Lung (tissue), 12 donors: Measurements from ENCODE around the gene PKD1. TPM values are rescaled to one million over a fixed set of nuclear protein-coding genes. Genes with fewer than 3 reads are reported as not detected.

Source experiments
- ATAC-seq: fragments of 200-7000 bp; cut with Tn5 transposase; one replicate; pipeline ENCODE4 v1.9.1; 2020; ENCODE audit warnings: moderate number of reproducible peaks; ENCODE audit not compliant: insufficient read depth, low FRiP score
- DNase-seq, 3 donors: peaks; one replicate each; pipeline ENCODE4 v3.0.0-alpha.2; 2013 to 2017
- H3K27ac ChIP-seq, 2 donors: one replicate each; pipeline ENCODE4 v1.5.1; 2013; ENCODE audit warnings: mild to moderate bottlenecking in 2 of 2, moderate library complexity in 2 of 2, control low read depth in 1 of 2, inconsistent platforms in 1 of 2, low read depth in 1 of 2, low read length in 1 of 2
- H3K27me3 ChIP-seq, 3 donors: one replicate each; pipeline ENCODE4 v1.5.1; 2013; ENCODE audit warnings: low read length in 2 of 3; ENCODE audit not compliant: control insufficient read depth in 3 of 3, insufficient read depth in 3 of 3
- H3K36me3 ChIP-seq, 4 donors: one replicate each; pipeline ENCODE4 v1.5.1; 2013; ENCODE audit warnings: low read length in 4 of 4, mild to moderate bottlenecking in 1 of 4, moderate library complexity in 1 of 4; ENCODE audit not compliant: control insufficient read depth in 4 of 4, insufficient read depth in 4 of 4
- H3K4me1 ChIP-seq, 5 donors: one replicate each; pipeline ENCODE4 v1.5.1; 2013; ENCODE audit warnings: low read length in 5 of 5, mild to moderate bottlenecking in 2 of 5, moderate library complexity in 1 of 5; ENCODE audit not compliant: control insufficient read depth in 5 of 5, insufficient read depth in 5 of 5
- H3K4me3 ChIP-seq: one replicate; pipeline ENCODE4 v1.5.1; 2013; ENCODE audit warnings: mild to moderate bottlenecking, control low read depth, moderate library complexity
- H3K9ac ChIP-seq, 2 donors: one replicate each; pipeline ENCODE4 v1.5.1; 2013; ENCODE audit warnings: low read length in 2 of 2, control low read depth in 1 of 2; ENCODE audit not compliant: insufficient read depth in 1 of 2
- H3K9me3 ChIP-seq, 4 donors: one replicate each; pipeline ENCODE4 v1.5.1; 2013; ENCODE audit warnings: low read length in 3 of 4, mild to moderate bottlenecking in 1 of 4, moderate library complexity in 1 of 4; ENCODE audit not compliant: control insufficient read depth in 4 of 4, insufficient read depth in 3 of 4
- CTCF ChIP-seq: IDR thresholded peaks from 2 replicates; pipeline ENCODE4 v1.5.1; 2012; ENCODE audit warnings: mild to moderate bottlenecking; ENCODE audit errors: control extremely low read depth, extremely low read depth
- WGBS, 2 donors: extraction: QIAGEN DNeasy Blood & Tissue Kit; methylation state at CpG; one replicate each; pipeline ENCODE4 v1.1.7; 2013; 5-methylcytosine and 5-hydroxymethylcytosine counted together
- polyA plus RNA-seq, 2 donors: library from polyadenylated mRNA; stranded (reverse); fragments of 200-250 nt; gene quantifications; one replicate each; pipeline ENCODE4 v1.2.1, GENCODE V29; 2013
- total RNA-seq, 2 donors: library from RNA; depleted of rRNA in 1 of 2; stranded (reverse); fragments of >200 nt in 1 of 2; gene quantifications; one replicate each; pipeline ENCODE4 v1.2.1, GENCODE V29; 2014 to 2021
- donor health status: control.
- donor health status: control.
- donor health status: Bipolar disorder and iron deficiency.
- donor health status: healthy.
- donor health status: DM: yes; HTN: yes; CAD: no.

The PKD1 gene
- total and polyA plus RNA-seq, 4 donors: 39.1 to 128 (median 64.6) TPM

DNA sequence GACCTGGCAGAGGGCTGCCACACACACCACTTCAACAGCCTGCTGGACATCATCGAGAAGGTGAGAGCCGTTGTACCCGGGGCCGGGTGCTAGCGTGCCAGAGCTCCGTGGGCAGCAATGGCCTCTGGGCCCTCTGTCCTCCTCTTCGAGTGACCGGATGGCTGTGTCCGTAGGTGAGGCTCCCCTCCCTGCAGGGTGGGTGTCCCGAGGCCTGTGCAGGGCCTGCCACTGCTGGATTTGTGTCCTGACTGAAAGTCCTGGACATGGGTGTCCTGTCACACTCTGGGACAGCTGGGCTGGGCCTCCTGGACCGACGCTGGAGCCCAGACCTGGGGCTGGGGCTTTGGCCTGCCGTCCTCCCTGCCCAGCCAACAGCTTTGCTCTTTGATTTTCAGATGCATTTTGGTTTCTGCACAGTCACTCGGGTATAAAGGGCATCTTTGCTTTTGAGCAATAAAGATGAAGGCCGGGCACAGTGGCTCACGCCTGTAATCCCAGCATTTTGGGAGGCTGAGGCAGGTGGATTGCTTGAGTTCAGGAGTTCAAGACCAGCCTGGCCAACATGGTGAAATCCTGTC, 71.2 kb downstream of the PKD1 start:
- TF ChIP-seq CTCF: no peak
- Histone ChIP-seq H3K27ac (no peak overlapping the region), H3K9ac (no peak overlapping the region), H3K9me3 (no peaks in the 10 kb centered on the region), H3K27me3 (no peaks in the 10 kb centered on the region), H3K4me1 (no peaks in the 10 kb centered on the region), H3K36me3 (peaks cover 7 to 66% (median 36%) of the 10 kb centered on the region in 4 donors), H3K4me3 (no peak overlapping the region)
- 94 to 96% methylated on average over 16 of the region's 16 CpGs for WGBS, 2 donors
- ATAC-seq (no peak), DNase-seq (no peak)

GRCh38 chr16:2063861-2064260, 71.8 kb downstream of the PKD1 start:
- Histone ChIP-seq H3K27ac (no peak overlapping the region), H3K4me1 (no peaks in the 10 kb centered on the region), H3K9me3 (no peaks in the 10 kb centered on the region), H3K36me3 (peaks cover 7 to 64% (median 35%) of the 10 kb centered on the region in 4 donors), H3K27me3 (no peaks in the 10 kb centered on the region), H3K4me3 (no peak overlapping the region), H3K9ac (no peak overlapping the region)
- 92 to 93% methylated on average over 22 to 25 of the region's 25 CpGs for WGBS, 2 donors
- TF ChIP-seq CTCF: no peak
- ATAC-seq (no peak), DNase-seq (no peak)

DNA sequence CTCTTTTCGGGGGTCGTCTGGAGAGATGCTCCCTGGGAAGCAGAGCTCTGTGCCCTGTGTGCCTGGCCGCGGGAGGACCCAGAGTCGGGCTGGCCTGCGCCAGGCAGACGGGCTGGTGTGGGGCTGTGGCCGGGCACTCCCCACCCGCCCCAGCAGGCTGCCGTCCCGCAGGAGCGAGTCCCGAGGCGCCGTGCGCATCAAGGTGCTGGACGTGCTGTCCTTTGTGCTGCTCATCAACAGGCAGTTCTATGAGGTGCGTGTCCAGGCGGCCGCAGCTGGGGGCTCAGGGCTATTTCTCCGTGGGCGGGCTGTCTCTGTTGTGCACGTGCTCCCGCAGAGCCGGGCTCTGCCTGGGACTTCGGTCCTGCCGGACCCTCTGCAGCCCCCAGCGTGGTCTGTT, 72.9 kb downstream of the PKD1 start:
- Histone ChIP-seq H3K9ac (no peak overlapping the region), H3K9me3 (no peaks in the 10 kb centered on the region), H3K4me3 (no peak overlapping the region), H3K27me3 (no peaks in the 10 kb centered on the region), H3K27ac (no peak overlapping the region), H3K4me1 (no peaks in the 10 kb centered on the region), H3K36me3 (peaks cover 7 to 68% (median 39%) of the 10 kb centered on the region in 4 donors)
- WGBS, 2 donors: 95 to 98% methylated on average over 28 of the region's 28 CpGs
- DNase-seq (no peak), ATAC-seq (no peak)
- TF ChIP-seq CTCF: no peak

DNA sequence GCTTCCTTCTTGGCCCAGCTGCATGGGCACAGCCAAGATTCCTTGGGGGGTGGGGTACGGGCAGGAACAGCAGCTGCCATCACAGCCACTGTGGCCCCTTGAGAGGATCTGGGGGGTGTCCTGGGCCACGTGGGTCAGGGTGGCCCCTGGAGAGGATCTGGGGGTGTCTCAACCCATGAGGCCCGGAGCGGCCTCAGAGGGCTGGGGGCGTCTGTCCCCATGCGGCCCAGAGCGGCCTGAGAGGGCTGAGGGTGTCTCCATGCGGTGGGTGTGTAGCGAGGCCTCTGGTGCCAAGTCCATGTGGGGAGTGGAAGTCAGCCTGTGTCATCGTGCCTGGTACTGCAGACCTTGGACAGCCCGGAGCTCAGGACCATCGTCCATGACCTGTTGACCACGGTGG, 74.2 kb downstream of the PKD1 start:
- no peak overlapping the region for H3K27ac ChIP-seq
- ATAC-seq (no peak), DNase-seq (no peak)
- no peaks in the 10 kb centered on the region for H3K27me3 ChIP-seq
- H3K9ac ChIP-seq: no peak overlapping the region
- no peak for TF ChIP-seq CTCF
- H3K4me1 ChIP-seq: no peaks in the 10 kb centered on the region
- 93 to 99% methylated on average over 13 of the region's 13 CpGs for WGBS, 2 donors
- H3K4me3 ChIP-seq: no peak overlapping the region
- H3K9me3 ChIP-seq: no peaks in the 10 kb centered on the region
- H3K36me3 ChIP-seq: peaks cover 7 to 70% (median 38%) of the 10 kb centered on the region in 4 donors
